ENCODE results near the gene MS4A1. TPM values are rescaled to one million over a fixed set of nuclear protein-coding genes. Genes with fewer than 3 reads are reported as not detected.

The MS4A1 gene
- total RNA-seq = 10 to 100 TPM in 2 of 4 donors, not detected in 2; 32.2 to 49.4 TPM

- no peak within 1 kb of the TSS for H3K27ac ChIP-seq
- no peaks in the 10 kb centered on the region for H3K4me1 ChIP-seq
- intact Hi-C loops (cut with DNase I; ENCODE audit: low total_unique reads) = no loop called here
- DNase-seq = peak; percentile 8
- in situ Hi-C loops (cut with MboI; ENCODE audit: low pct_ligation_motif_present in 1 of 4, low pct_unique_long_range_greater_than_20kb in 1 of 4, low sequenced_read_pairs in 3 of 4) = no loop called here
- TF ChIP-seq EP300 (IDR thresholded peaks at IDR 0.05; ENCODE audit: low read depth) (no peak), POLR2A (IDR thresholded peaks at IDR 0.05) (peak; percentile 29), POLR2AphosphoS5 (IDR thresholded peaks at IDR 0.05) (no peak), CTCF (IDR thresholded peaks at IDR 0.05) (no peak)
- WGBS, 2 donors (ENCODE audit: low coverage in 1 of 2) = 63% methylated on average over 4 of the region's 4 CpGs; no CpG with 5 or more reads in 1 of the 2 donors
- no peaks in the 10 kb centered on the region for H3K9me3 ChIP-seq
- H3K36me3 ChIP-seq = no peaks in the 10 kb centered on the region
- no peak within 1 kb of the TSS for H3K4me3 ChIP-seq
- H3K27me3 ChIP-seq = no peaks in the 10 kb centered on the region
These were observed at the start of gene MS4A1 for GRCh38 chr11:60455531-60456042. TSS of gene MS4A1 (plus strand) at chr11:60455847. CDS start at chr11:60462375, 6,528 bp downstream.

GRCh38 chr11:60420015-60420414 lies 35.6 kb upstream of the MS4A1 start:
- in situ Hi-C loops (cut with MboI; ENCODE audit: low pct_ligation_motif_present in 1 of 4, low pct_unique_long_range_greater_than_20kb in 1 of 4, low sequenced_read_pairs in 3 of 4) = no loop called here
- no peaks in the 10 kb centered on the region for H3K4me1 ChIP-seq
- H3K4me3 ChIP-seq = no peak overlapping the region
- peaks cover 0 to 6% of the 10 kb centered on the region in 2 donors for H3K9me3 ChIP-seq
- H3K27me3 ChIP-seq = no peaks in the 10 kb centered on the region
- intact Hi-C loops (cut with DNase I; ENCODE audit: low total_unique reads) = no loop called here
- no peak overlapping the region for H3K27ac ChIP-seq
- no peaks in the 10 kb centered on the region for H3K36me3 ChIP-seq
- TF ChIP-seq EP300 (IDR thresholded peaks at IDR 0.05; ENCODE audit: low read depth) (no peak), POLR2AphosphoS5 (IDR thresholded peaks at IDR 0.05) (no peak), POLR2A (IDR thresholded peaks at IDR 0.05) (no peak), CTCF (IDR thresholded peaks at IDR 0.05) (no peak)
- 33 to 38% methylated on average over 2 of the region's 2 CpGs for WGBS, 2 donors (ENCODE audit: low coverage in 1 of 2)
- no peak for DNase-seq

- H3K27me3 ChIP-seq = no peaks in the 10 kb centered on the region
- H3K4me1 ChIP-seq = no peaks in the 10 kb centered on the region
- DNase-seq = no peak
- H3K9me3 ChIP-seq = peaks cover 0 to 6% of the 10 kb centered on the region in 2 donors
- no peak overlapping the region for H3K27ac ChIP-seq
- H3K4me3 ChIP-seq = no peak overlapping the region
- TF ChIP-seq POLR2A (IDR thresholded peaks at IDR 0.05) (no peak), CTCF (IDR thresholded peaks at IDR 0.05) (no peak), POLR2AphosphoS5 (IDR thresholded peaks at IDR 0.05) (no peak), EP300 (IDR thresholded peaks at IDR 0.05; ENCODE audit: low read depth) (no peak)
- no peaks in the 10 kb centered on the region for H3K36me3 ChIP-seq
- intact Hi-C loops (cut with DNase I; ENCODE audit: low total_unique reads) = no loop called here
- in situ Hi-C loops (cut with MboI; ENCODE audit: low pct_ligation_motif_present in 1 of 4, low pct_unique_long_range_greater_than_20kb in 1 of 4, low sequenced_read_pairs in 3 of 4) = no loop called here
- WGBS, 2 donors (ENCODE audit: low coverage in 1 of 2) = 95% methylated on average over 1 of the region's 1 CpG; no CpG with 5 or more reads in 1 of the 2 donors
These were observed 33.0 kb upstream of the MS4A1 start for GRCh38 chr11:60422609-60423008.

GRCh38 chr11:60428517-60428916 lies 27.1 kb upstream of the MS4A1 start:
- Histone ChIP-seq H3K4me3 (no peak overlapping the region), H3K27ac (no peak overlapping the region), H3K9me3 (no peaks in the 10 kb centered on the region), H3K36me3 (no peaks in the 10 kb centered on the region), H3K27me3 (no peaks in the 10 kb centered on the region), H3K4me1 (no peaks in the 10 kb centered on the region)
- TF ChIP-seq CTCF (IDR thresholded peaks at IDR 0.05) = no peak
- TF ChIP-seq EP300 (IDR thresholded peaks at IDR 0.05; ENCODE audit: low read depth) = no peak
- no peak for TF ChIP-seq POLR2A (IDR thresholded peaks at IDR 0.05)
- TF ChIP-seq POLR2AphosphoS5 (IDR thresholded peaks at IDR 0.05) = no peak
- 58% methylated on average over 2 of the region's 2 CpGs; no CpG with 5 or more reads in 1 of the 2 donors for WGBS, 2 donors (ENCODE audit: low coverage in 1 of 2)
- intact Hi-C loops (cut with DNase I; ENCODE audit: low total_unique reads) = no loop called here
- in situ Hi-C loops (cut with MboI; ENCODE audit: low pct_ligation_motif_present in 1 of 4, low pct_unique_long_range_greater_than_20kb in 1 of 4, low sequenced_read_pairs in 3 of 4) = no loop called here
- no peak for DNase-seq
